ENCODE data around the gene KIAA1614. TPM values are rescaled to one million over a fixed set of nuclear protein-coding genes. Genes with fewer than 3 reads are reported as not detected.

KIAA1614 gene
- total and polyA plus RNA-seq, 4 donors, result 2.1 to 6.4 (median 4.5) TPM

- WGBS, 2 donors, result 80 to 88% methylated on average over 6 of the region's 6 CpGs
- no peak for DNase-seq
- H3K36me3 ChIP-seq (ENCODE audit: control insufficient read depth in 4 of 4, insufficient read depth in 4 of 4, low read length in 4 of 4), result peaks cover 4 to 19% (median 15%) of the 10 kb centered on the region in 4 donors
Observed at GRCh38 chr1:180976732-180977357, 64.1 kb downstream of the KIAA1614 start.

GRCh38 chr1:180981596-180982387 is 69.1 kb downstream of the KIAA1614 start:
- H3K27me3 ChIP-seq (ENCODE audit: control insufficient read depth in 3 of 3, insufficient read depth in 3 of 3, low read length in 2 of 3), result no peaks in the 10 kb centered on the region
- H3K36me3 ChIP-seq (ENCODE audit: control insufficient read depth in 4 of 4, insufficient read depth in 4 of 4, low read length in 4 of 4), result peaks cover 5 to 32% (median 23%) of the 10 kb centered on the region in 4 donors
- 42 to 43% methylated on average over 11 of the region's 11 CpGs for WGBS, 2 donors
- DNase-seq (peak in 1 of 3 donors; percentile 34), ATAC-seq (ENCODE audit: insufficient read depth, low FRiP score) (no peak)
- peaks cover 0 to 4% (median 0%) of the 10 kb centered on the region in 5 donors for H3K4me1 ChIP-seq (ENCODE audit: control insufficient read depth in 5 of 5, insufficient read depth in 5 of 5, low read length in 5 of 5)
- H3K9me3 ChIP-seq (ENCODE audit: control insufficient read depth in 4 of 4, insufficient read depth in 3 of 4, low read length in 3 of 4), result no peaks in the 10 kb centered on the region
- peak overlapping the region in 1 of 2 donors; percentile 6 for H3K27ac ChIP-seq (ENCODE audit: low read depth in 1 of 2, low read length in 1 of 2)
- no peak overlapping the region for H3K9ac ChIP-seq (ENCODE audit: insufficient read depth in 1 of 2, low read length in 2 of 2)
- no peak for TF ChIP-seq CTCF (IDR thresholded peaks at IDR 0.05; ENCODE audit: control extremely low read depth, extremely low read depth)
- no peak overlapping the region for H3K4me3 ChIP-seq

More at GRCh38 chr1:180976732-180977357, 64.1 kb downstream of the KIAA1614 start:
- Histone ChIP-seq H3K4me1 (ENCODE audit: control insufficient read depth in 5 of 5, insufficient read depth in 5 of 5, low read length in 5 of 5) (peaks cover 0 to 10% (median 6%) of the 10 kb centered on the region in 5 donors), H3K4me3 (no peak overlapping the region), H3K9me3 (ENCODE audit: control insufficient read depth in 4 of 4, insufficient read depth in 3 of 4, low read length in 3 of 4) (no peaks in the 10 kb centered on the region), H3K9ac (ENCODE audit: insufficient read depth in 1 of 2, low read length in 2 of 2) (no peak overlapping the region), H3K27ac (ENCODE audit: low read depth in 1 of 2, low read length in 1 of 2) (peak overlapping the region in 1 of 2 donors; percentile 1), H3K27me3 (ENCODE audit: control insufficient read depth in 3 of 3, insufficient read depth in 3 of 3, low read length in 2 of 3) (no peaks in the 10 kb centered on the region)
- no peak for ATAC-seq (ENCODE audit: insufficient read depth, low FRiP score)
- no peak for TF ChIP-seq CTCF (IDR thresholded peaks at IDR 0.05; ENCODE audit: control extremely low read depth, extremely low read depth)

- 54 to 56% methylated on average over 1 of the region's 1 CpG for WGBS, 2 donors
- H3K4me3 ChIP-seq, result no peak overlapping the region
- H3K9ac ChIP-seq (ENCODE audit: insufficient read depth in 1 of 2, low read length in 2 of 2), result no peak overlapping the region
- H3K27me3 ChIP-seq (ENCODE audit: control insufficient read depth in 3 of 3, insufficient read depth in 3 of 3, low read length in 2 of 3), result no peaks in the 10 kb centered on the region
- ATAC-seq (ENCODE audit: insufficient read depth, low FRiP score) (no peak), DNase-seq (no peak)
- H3K27ac ChIP-seq (ENCODE audit: low read depth in 1 of 2, low read length in 1 of 2), result no peak overlapping the region
- H3K36me3 ChIP-seq (ENCODE audit: control insufficient read depth in 4 of 4, insufficient read depth in 4 of 4, low read length in 4 of 4), result peaks cover 11 to 30% (median 26%) of the 10 kb centered on the region in 4 donors
- H3K4me1 ChIP-seq (ENCODE audit: control insufficient read depth in 5 of 5, insufficient read depth in 5 of 5, low read length in 5 of 5), result peaks cover 0 to 3% (median 0%) of the 10 kb centered on the region in 5 donors
- H3K9me3 ChIP-seq (ENCODE audit: control insufficient read depth in 4 of 4, insufficient read depth in 3 of 4, low read length in 3 of 4), result peaks cover 0 to 3% (median 0%) of the 10 kb centered on the region in 4 donors
- no peak for TF ChIP-seq CTCF (IDR thresholded peaks at IDR 0.05; ENCODE audit: control extremely low read depth, extremely low read depth)
Observed at GRCh38 chr1:180982422-180982821, 69.7 kb downstream of the KIAA1614 start.
